Left cardiac atrium (tissue), 4 donors: Measurements from ENCODE around the gene SLC44A1. TPM values are rescaled to one million over a fixed set of nuclear protein-coding genes. Genes with fewer than 3 reads are reported as not detected.

Source experiments
- ATAC-seq, 2 donors: fragments of 200-7000 bp; cut with Tn5 transposase; one replicate each; pipeline ENCODE4 v1.9.1; 2020; ENCODE audit warnings: mild to moderate bottlenecking in 2 of 2, moderate library complexity in 2 of 2
- DNase-seq: peaks from one replicate; pipeline ENCODE4 v3.0.0-alpha.2; 2020
- intact Hi-C, 2 donors: fragments of 100-400 bp; cut with DNase I; formaldehyde crosslinking; loops; one replicate each; pipeline versions ENCODE4 v1.14.1 to v1.15.1; 2022 to 2023
- long read RNA-seq: library from polyadenylated mRNA; unstranded; transcript quantifications from one replicate; pipeline ENCODE4 v2.0.0, GENCODE V29; 2021
- total RNA-seq, 2 donors: library from RNA; stranded (reverse); fragmentation: NEBNext Ultra II Directional; extraction: Animal tissue kit (Norgen Biotek cat#: 25700); gene quantifications; one replicate each; pipeline ENCODE4 v1.2.1, GENCODE V29; 2021
- donor health status: DM: no; HTN: yes; CAD: no.
- donor health status: DM: no; HTN: yes; CAD: no; lungs with severe emphysema.
- donor health status: DM: yes; HTN: yes; CAD: no.
- donor health status: Dilated cardiomyopathy.

SLC44A1 gene
- total RNA-seq: 10 to 100 TPM; 16.9 to 17.3 TPM
- long read RNA-seq, full-length matches to known transcripts: 4 of 5 reads
- long read RNA-seq, partial matches to known transcripts: 0 of 5 reads
- long read RNA-seq, other reads (novel, unspliced or antisense): 1 of 5 reads

DNA sequence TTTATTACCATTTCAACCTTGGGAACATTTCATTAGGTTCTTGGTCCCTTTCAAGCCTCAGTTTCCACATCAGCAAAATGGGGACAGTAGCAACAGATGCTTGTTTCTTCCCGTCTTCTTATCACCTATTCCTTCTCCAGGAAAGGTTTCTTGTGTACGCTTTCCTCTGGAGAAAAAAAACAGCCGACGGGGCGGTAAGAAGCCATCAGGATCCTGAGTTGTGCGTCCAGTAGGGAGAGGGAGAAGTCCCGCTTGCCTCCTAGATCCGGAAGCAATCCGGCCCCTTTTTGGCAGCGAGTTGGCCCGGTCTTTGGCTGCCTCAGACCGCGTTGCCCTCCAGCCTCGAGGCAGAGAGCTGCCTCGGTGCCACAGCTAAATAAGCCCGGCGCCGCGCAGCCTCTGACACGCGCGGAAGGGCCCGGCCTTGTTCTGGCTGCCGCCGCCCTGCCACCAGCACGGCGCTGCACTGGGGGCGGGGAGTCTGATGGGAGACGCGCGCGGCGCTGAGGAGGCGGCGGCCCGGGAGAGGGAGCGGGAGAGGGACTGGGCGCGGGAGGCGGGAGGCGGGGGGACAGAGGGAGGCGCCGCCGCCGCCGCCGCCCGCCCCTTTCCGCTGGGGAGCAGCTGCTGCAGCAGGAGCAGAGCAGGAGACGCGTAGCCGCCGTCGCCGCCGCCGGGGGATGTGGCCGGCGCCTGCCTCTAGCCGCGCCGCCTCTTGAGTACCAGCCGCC, at the start of gene SLC44A1:
TSS of gene SLC44A1 (plus strand) at position 649 of the 731 bp plus-strand sequence. CDS start 218 bp downstream, outside the sequence.
- DNase-seq (peak; percentile 98), ATAC-seq (peak; percentile 99)
- intact Hi-C loops: no loop called here

DNA sequence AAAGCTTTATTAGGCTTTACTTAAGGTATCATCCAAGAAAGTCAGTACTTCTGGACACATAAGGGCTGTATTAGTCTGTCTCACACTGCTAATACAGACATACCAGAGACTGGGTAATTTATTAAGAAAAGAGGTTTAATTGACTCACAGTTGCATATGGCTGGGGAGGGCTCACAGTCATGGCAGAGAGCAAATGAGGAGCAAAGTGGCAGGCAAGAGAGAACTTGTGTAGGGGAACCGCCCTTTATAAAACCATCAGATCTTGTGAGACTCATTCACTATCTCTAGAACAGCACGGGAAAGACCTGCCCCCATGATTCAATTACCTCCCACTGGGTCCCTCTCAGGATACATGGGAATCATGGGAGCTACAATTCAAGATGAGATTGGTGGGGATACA, 49.2 kb upstream of the SLC44A1 start:
- intact Hi-C loops: no loop called here
- no peak for DNase-seq
- ATAC-seq: no peak

DNA sequence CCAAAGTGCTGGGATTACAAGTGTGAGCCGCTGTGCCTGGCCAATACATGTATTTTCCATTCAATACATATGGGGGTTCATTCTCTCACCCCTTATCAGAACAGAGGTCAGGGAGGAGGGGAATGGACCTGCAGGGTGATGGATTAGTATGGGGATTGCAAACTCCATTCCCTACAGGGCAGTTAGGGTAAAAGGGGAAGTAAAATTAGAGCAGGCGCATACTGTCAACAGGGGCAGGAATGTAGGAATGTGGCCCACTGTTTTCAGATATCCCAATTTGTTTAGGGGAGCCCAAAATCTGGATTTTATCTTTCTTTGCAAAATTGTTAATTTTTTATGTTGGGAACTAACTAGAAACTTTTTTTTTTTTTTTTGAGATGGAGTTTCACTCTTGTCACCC, 46.4 kb upstream of the SLC44A1 start:
- intact Hi-C loops: no loop called here
- DNase-seq: no peak
- no peak for ATAC-seq

DNA sequence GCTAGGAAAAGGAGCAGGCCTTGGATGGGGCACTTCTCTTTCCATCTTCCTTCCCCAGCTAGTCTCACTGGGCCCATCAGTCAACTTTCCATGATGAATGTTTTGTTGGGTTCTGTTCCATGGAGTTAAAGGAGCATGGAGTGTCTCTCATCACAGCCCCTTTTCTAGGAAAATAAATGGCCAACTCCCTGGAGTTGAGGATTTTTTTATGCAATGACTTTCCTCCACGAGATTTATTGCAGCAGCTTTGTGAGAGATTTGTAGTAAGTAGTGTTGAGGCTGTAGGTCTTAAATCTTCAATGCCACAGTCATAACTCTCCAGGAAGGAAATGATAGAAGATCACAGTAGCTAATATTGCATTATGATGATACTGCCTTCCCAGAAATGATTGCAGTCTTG, 45.6 kb upstream of the SLC44A1 start:
- DNase-seq (no peak), ATAC-seq (no peak)
- intact Hi-C loops: no loop called here

DNA sequence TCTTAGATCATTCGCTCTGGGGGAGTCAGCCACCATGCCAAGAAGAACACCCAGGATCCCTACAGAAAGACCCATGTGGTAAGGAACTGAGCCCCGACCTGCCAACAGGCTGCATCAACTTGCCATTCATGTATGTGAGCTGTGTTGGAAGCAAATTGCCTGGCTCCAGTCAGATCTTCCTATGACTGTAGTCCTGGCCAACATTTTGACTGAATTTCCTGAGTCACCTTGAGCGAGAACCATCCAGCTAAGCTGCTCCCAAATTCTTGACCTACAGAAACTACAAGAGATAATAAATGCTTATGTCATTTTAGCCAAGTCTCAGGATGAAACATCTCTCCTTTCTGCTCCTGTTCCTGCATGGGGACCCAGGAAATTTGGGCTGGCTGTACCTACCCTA, 40.0 kb upstream of the SLC44A1 start:
- ATAC-seq (peak in 1 of 2 donors; percentile 49), DNase-seq (no peak)
- intact Hi-C loops: no loop called here

DNA sequence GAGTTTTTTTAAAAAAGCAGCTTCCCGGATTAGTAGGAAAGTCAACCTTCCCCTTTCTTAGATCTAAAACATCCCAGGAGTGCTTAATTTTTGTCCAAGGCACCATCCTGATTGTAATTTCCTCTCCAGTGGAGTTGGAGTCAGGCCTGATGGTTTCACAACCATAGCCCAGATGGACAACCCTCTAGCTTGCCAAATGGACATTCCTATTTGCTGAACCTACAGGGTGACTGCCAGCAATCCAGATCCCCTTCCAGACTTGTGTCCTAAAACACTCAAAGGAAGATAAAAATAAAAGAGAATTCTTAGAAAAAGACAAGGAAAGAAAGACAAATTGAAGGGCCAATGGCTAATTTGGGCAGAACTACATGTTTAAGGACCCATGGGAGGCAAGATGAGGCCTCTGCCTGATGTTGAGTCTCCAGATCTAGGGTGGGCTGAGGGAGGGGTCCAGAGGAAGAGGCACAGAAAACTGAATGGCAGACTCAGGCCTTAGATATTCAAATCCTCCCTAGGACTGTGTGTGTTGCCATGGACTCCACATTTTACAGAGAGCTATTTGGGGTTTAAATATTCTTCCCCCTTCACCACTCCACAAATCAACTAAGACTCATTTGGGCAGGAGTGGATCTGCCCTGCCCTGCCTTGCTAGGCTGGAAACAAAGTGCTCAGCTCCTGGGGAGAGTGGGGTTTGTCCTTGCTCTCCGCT, 38.5 kb upstream of the SLC44A1 start:
- intact Hi-C loops: no loop called here
- ATAC-seq (peak; percentile 95 to 97), DNase-seq (peak; percentile 65)

DNA sequence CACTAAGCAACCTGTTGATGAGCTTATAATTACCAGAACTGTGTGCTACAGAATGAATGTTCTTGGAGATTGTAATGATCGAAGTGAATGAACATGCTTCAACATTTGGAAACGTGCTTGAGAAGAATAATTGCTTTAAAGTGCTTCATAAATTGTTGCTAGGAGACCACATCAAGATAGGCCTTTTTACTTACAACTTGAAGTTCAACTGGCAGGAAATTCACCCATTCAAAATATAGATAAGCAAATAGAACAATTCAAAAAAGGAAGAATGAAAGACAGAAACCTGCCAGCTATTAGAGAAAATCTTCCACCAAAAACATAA, 38.0 kb upstream of the SLC44A1 start:
- ATAC-seq (no peak), DNase-seq (no peak)

DNA sequence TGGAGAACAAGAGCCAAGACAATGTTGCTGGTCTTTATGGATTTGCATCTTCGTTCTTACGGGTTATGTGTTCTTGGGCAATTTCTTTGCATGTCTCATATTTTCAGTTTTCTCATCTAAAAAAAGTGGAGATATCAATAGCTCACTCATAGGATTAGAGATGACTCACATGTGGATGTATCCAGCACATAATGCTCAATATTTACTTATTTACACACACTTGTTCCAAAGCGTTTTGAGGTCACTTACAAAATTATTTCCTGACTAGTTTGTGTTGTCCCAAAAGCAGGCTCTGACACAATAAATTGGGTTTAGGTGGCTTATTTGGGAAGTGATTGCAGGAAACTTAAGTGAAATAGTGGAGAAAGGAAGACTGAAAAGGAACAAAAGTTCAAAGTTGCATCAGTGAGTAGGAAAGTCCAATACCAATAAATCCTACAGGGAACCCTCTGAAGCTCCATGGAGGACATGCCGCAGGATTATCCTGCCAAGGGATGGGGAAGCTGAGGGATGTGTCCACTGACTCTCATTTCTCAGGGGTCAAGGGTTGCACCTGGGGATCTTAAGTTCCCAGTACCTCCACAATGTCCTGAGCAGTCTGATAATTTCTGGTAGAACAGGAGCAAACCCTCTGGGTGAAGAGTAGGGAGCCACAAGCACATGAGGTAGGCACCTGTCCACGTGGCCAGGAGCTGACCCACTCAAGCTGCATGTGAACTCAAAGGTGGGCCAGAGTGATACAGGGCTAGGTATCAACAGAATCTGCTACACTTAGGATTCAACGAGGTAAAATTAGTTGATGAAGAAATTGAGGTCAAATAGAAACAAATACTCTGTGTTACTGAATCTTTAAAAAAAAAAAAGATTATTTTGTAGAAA, 37.4 kb upstream of the SLC44A1 start:
- ATAC-seq: no peak
- intact Hi-C loops: no loop called here
- no peak for DNase-seq

More for the DNA sequence above, 38.0 kb upstream of the SLC44A1 start:
- intact Hi-C loops: no loop called here

DNA sequence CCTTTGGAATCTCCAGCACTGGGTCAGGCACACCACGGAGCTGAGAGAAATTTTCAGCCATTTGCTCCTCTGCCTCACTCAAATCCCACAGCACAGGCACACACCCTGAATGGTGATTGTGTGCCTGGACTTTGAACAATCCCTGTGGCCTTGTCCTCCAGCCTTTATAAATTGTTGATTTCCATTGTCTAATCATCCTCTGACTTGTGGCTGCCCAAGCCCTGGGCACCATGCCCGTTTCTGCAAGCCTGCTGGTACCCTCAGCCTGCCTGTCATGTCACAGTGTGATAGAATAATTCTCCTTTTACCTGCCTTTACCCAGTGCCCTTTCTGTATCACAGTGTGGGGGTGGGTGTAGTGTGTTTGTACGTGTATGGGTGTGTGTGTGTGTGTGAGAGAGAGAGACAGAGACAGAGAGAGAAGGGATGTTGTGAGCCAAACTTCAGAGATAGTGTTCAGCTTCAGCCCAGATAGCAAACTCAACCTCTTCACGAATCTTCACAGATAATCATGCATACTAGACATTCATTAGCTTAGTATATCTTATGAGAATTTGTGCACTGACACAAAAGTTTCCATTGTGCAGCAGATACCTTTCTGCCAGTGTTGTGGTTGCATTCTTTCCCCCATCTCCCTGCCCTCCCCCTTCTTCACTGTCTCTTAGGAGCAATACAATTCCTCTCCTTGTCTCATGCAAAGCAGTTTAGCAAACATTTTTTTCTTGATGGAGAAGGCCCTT, 27.8 kb upstream of the SLC44A1 start:
- ATAC-seq: no peak
- no peak for DNase-seq
- intact Hi-C loops: no loop called here

DNA sequence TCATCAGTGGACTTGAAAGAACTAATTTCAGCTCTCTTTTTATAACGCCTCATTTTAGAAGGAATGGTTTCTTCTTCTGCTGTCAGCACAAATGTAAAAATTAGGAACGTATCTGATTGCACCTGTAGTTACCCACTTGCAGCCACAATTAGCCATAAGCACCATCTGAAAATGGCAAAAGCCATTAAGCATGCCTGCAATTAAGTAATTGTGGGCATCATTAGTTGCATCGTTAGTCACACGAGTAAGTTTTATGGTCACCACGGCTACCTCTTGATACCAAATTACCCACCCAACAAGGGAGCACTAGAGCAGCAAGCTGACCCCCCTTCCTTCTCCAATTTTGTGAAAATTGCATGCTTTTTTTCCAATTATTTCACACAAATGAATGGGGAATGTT, 25.8 kb upstream of the SLC44A1 start:
- intact Hi-C loops: no loop called here
- DNase-seq (no peak), ATAC-seq (no peak)

DNA sequence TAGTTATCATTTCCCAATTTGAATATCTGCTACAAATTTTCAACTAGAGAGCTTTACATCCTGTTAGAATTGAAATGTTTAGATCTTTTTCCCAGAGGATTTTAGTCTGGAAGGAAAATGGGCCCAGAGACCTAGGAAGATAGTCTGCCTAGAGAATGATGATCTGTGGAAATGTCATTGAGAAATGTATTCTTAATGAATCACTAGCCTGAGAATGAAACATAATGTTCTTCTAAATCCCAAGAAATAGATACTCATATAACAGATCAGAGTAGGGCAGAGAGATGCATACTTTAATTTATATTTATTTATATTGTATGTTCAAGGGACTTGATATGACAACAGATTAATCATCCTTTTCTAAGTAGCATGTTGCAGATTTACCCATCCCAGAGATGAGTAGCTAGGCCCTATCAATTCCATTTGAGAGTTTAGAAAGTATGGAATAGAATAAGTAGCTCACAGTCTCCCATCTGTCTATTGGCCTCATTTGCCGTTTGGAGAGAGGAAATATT, 25.1 kb upstream of the SLC44A1 start:
- no peak for ATAC-seq
- intact Hi-C loops: no loop called here
- DNase-seq: no peak

DNA sequence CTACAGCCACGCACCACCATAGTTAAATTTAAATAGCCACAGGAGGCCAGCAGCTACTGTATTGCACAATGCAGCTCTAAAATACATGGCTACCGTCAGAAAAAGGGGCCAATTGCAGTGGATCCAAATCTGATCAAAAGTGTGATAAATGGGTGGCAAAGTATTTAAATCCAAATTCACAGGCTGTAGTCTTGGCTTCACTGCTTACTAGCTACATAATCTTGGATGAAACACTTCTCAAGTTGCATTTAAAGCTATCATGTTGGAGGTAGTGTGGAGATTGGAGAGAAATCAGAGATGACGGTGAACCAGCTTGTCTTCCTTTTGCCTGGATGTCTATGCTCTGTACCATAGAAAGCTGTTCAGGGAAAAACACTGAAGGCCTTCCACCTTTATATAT, 24.0 kb upstream of the SLC44A1 start:
- ATAC-seq (no peak), DNase-seq (no peak)
- intact Hi-C loops: no loop called here

DNA sequence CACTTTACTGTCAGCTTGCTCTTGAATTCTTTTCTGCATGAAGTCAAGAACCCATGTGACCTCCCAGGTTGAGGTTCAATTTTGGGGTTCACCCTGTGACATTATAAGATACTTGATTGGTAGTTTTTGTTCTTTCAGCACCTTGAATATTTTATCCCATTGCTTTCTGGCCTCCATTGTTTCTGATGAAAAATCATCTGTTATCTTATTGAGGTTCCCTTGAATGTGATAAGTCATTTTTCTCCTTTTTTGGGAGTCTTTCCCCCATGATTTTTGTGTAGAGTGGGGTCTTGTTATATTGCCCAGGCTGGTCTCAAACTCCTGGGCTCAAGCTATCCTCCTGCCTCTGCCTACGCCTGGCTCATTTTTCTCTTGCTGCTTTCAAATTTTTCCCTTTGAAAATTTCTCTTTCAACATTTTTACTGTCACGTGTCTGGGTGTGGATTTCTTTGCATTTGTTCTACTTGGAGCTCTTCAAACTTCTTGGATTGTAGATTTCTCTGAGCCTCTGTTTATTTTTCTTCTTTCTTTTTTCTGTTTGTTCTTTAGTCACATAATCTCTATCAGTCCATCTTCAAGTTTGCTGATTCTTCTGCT, 20.8 kb upstream of the SLC44A1 start:
- ATAC-seq: no peak
- intact Hi-C loops: no loop called here

DNA sequence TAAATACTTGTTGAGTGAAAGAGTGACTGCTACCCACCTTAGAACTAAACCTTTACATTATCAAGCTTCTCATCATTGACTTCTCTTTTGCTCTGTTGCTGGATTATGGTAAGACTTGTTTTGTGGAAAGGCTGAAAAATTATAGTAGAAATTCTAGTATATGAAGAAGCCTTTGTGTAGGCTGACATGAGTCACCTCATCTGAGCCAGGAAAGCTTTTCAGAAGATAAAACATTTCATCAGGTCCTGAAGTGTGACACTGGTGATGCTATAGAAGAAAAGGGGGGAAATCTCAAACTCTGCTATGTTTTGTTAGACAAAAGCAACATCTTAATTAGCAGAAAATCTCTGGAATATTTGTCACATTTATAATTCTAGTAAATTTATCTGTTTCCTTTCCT, 18.4 kb upstream of the SLC44A1 start:
- intact Hi-C loops: no loop called here
- no peak for DNase-seq

More for the DNA sequence above, 20.8 kb upstream of the SLC44A1 start:
- no peak for DNase-seq

DNA sequence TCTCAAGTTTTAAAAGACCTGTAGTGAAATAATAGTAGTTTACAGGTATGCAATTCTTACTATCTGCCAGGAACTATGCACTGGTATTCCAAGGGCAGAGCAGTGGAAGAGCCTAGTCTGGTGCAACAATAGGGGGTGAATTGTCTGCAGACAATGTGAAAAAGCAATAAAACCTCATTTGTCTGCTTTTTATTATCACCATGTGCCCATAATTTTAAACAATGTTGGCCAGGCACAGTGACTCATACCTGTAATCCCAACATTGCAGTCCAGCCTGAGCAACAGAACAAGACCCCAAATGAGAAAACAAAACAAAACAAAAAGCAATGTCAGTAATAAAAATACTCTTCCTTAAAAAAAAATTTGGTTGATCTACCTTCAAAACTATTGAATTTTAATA, 12.2 kb upstream of the SLC44A1 start:
- ATAC-seq (no peak), DNase-seq (no peak)
- intact Hi-C loops: no loop called here

More for the DNA sequence above, 18.4 kb upstream of the SLC44A1 start:
- no peak for ATAC-seq

DNA sequence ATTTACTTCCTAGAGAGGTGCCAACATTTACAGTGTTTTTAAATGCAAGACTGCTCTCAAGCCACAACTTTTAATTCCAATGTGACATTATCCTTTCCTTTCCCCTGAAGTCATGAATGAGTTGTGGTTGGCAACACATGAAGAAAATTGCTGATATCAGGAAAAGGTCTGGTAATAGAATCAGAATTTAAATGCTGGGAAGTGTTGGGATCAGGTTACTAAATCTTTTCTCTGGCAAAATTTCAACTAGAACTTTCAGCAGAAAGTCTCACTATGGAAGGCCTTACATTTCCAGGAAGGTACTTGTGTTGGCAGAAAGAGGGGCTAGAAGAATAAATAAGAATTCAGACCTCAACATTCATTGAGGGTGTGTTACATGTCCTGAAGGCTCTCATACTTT, 10.6 kb upstream of the SLC44A1 start:
- DNase-seq: no peak
- no peak for ATAC-seq
- intact Hi-C loops: no loop called here

DNA sequence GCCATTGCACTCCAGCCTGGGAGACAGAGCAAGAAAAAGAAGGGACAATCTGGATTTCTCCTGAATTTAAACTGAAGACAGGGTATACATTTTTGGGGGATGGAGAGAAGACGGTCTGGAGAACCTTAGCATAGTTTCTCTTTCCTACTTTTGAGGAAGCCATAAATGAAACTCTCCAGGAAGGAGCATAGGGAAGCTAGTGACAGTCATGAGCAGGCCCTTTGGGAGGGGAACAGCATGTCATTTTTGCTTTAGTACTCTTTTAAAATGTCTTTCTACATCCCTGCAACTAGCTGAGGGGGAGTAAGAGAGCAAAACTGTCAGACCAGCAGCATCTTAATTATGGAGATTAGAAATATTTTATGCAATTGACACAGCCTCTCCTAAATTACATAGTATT, 8.2 kb upstream of the SLC44A1 start:
- intact Hi-C loops: no loop called here
- no peak for ATAC-seq
- no peak for DNase-seq

DNA sequence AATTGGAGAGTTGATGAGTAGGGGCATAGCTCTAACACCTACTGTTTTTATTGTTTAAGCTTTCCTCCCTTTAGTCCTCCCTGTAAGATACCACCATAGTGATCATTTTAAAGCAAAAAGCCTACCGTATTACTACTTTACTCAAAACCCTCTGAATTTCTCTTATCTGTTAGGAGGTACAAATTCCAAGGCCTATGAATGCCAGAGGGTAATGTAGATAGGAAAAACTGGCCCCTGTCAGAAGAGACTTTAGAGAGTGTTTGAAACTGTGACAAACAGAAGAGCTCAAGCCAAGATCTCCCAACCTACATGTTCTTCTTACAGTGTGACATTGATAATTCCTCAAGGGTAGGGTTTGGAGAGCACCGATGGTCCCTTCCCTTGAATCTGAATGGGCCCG, 7.2 kb upstream of the SLC44A1 start:
- no peak for ATAC-seq
- no peak for DNase-seq
- intact Hi-C loops: no loop called here

DNA sequence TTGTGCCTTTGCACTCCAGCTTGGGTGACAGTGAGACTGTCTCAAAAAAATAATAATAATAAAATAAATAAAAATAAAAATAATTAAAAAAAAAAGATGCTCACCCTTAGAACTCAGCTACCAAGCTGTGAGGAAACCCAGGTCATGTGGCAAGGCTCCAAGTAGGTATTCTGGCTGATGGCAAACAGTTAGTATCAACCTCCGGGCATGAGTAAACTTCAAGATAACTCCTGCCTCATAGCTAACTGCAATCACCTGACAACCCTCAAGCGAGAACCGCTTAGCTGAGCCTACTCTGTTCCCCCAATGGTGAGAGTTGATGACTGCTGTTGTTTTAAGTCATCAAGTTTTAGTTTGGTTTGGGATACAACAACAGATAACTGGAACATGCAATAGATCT, 6.1 kb upstream of the SLC44A1 start:
- no peak for ATAC-seq
- no peak for DNase-seq
- intact Hi-C loops: no loop called here
